ENCODE measurements around the gene PCDH17. TPM values are rescaled to one million over a fixed set of nuclear protein-coding genes. Genes with fewer than 3 reads are reported as not detected.

PCDH17 gene
- total and polyA plus RNA-seq, 4 donors: 0.59 to 8.8 (median 0.98) TPM

- H3K36me3 ChIP-seq (ENCODE audit: control insufficient read depth in 4 of 4, insufficient read depth in 3 of 4, low read depth in 1 of 4, low read length in 3 of 4): no peaks in the 10 kb centered on the region
- no peak for DNase-seq (ENCODE audit: low spot score)
- TF ChIP-seq, protein P1, sequence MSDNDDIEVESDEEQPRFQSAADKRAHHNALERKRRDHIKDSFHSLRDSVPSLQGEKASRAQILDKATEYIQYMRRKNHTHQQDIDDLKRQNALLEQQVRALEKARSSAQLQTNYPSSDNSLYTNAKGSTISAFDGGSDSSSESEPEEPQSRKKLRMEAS (IDR thresholded peaks at IDR 0.05): no peak
- TF ChIP-seq GABPA (IDR thresholded peaks at IDR 0.05 in 1 of 2, conservative IDR thresholded peaks at IDR 0.05 in 1 of 2) (no peak), ATF3 (IDR thresholded peaks at IDR 0.05) (no peak), FOXA2 (IDR thresholded peaks at IDR 0.05) (no peak), HNF4A (conservative IDR thresholded peaks at IDR 0.05) (no peak), REST (IDR thresholded peaks at IDR 0.05) (no peak), JUND (IDR thresholded peaks at IDR 0.05) (no peak), ZBTB33 (IDR thresholded peaks at IDR 0.05) (no peak), RXRA (IDR thresholded peaks at IDR 0.05) (no peak)
- no peak overlapping the region for H3K27ac ChIP-seq (ENCODE audit: low read depth in 1 of 2, low read length in 2 of 2)
- peaks cover 0 to 2% (median 0%) of the 10 kb centered on the region in 4 donors for H3K27me3 ChIP-seq (ENCODE audit: control insufficient read depth in 4 of 4, insufficient read depth in 4 of 4, low read length in 3 of 4)
- H3K4me3 ChIP-seq (ENCODE audit: low read depth in 1 of 3, low read length in 3 of 3): no peak overlapping the region
- H3K9ac ChIP-seq (ENCODE audit: low read depth in 1 of 2, low read length in 2 of 2): no peak overlapping the region
- H3K4me1 ChIP-seq (ENCODE audit: control insufficient read depth in 4 of 4, insufficient read depth in 4 of 4, low read length in 3 of 4): no peaks in the 10 kb centered on the region
- no peaks in the 10 kb centered on the region for H3K9me3 ChIP-seq (ENCODE audit: control insufficient read depth in 4 of 4, low read length in 3 of 4)
- WGBS: 80% methylated on average over 4 of the region's 4 CpGs
Observed at GRCh38 chr13:57640607-57641006, 9.1 kb downstream of the PCDH17 start.

DNA sequence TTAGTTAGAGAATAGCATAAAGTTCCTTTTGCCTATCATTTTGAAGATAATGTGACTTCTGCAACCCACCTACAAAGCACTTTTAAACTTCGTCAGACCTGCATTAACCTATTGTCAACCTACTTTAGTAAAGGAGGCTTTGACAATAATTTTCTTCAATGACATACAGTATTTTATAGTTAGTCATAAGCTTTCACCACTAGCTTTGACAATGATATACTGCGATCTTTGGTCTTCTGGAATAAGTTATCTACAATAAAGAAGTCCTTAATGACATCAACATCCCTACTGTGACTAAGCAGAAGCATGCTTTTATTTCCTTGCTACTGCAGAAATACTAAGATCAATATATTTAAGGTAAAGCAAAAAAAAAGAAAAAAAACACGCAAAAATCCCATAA is 9.5 kb downstream of the PCDH17 start:
- no peaks in the 10 kb centered on the region for H3K9me3 ChIP-seq (ENCODE audit: control insufficient read depth in 4 of 4, low read length in 3 of 4)
- H3K27ac ChIP-seq (ENCODE audit: low read depth in 1 of 2, low read length in 2 of 2): no peak overlapping the region
- WGBS: 61% methylated on average over 3 of the region's 3 CpGs
- TF ChIP-seq GABPA (IDR thresholded peaks at IDR 0.05 in 1 of 2, conservative IDR thresholded peaks at IDR 0.05 in 1 of 2) (no peak), HNF4A (conservative IDR thresholded peaks at IDR 0.05) (no peak), TAF1 (conservative IDR thresholded peaks at IDR 0.05) (no peak), RAD21 (IDR thresholded peaks at IDR 0.05) (no peak), EGR1 (IDR thresholded peaks at IDR 0.05; ENCODE audit: low read depth in 2 of 2) (no peak), ATF3 (IDR thresholded peaks at IDR 0.05) (no peak), ZBTB33 (IDR thresholded peaks at IDR 0.05) (no peak)
- H3K4me1 ChIP-seq (ENCODE audit: control insufficient read depth in 4 of 4, insufficient read depth in 4 of 4, low read length in 3 of 4): no peaks in the 10 kb centered on the region
- H3K36me3 ChIP-seq (ENCODE audit: control insufficient read depth in 4 of 4, insufficient read depth in 3 of 4, low read depth in 1 of 4, low read length in 3 of 4): no peaks in the 10 kb centered on the region
- peaks cover 0 to 2% (median 0%) of the 10 kb centered on the region in 4 donors for H3K27me3 ChIP-seq (ENCODE audit: control insufficient read depth in 4 of 4, insufficient read depth in 4 of 4, low read length in 3 of 4)
- no peak overlapping the region for H3K9ac ChIP-seq (ENCODE audit: low read depth in 1 of 2, low read length in 2 of 2)
- H3K4me3 ChIP-seq (ENCODE audit: low read depth in 1 of 3, low read length in 3 of 3): no peak overlapping the region
- no peak for DNase-seq (ENCODE audit: low spot score)
